Endothelial cell of umbilical vein (primary cell): ENCODE results near the gene ATP5PO. TPM values are rescaled to one million over a fixed set of nuclear protein-coding genes. Genes with fewer than 3 reads are reported as not detected.

Experiments used
- BruUV-seq: library from RNA; stranded (reverse); fragments of 400-500 nt; replicated peaks from 2 replicates; lab custom pipeline; 2021; lab: Mats Ljungman, UMichigan
- CTCF ChIA-PET: fragments of 300-600, 350-600 bp; sonication (Branson Sonifier 250); formaldehyde crosslinking; loops from one replicate; lab custom pipeline; 2021; ENCODE audit warnings: antibody characterized with exemption, inconsistent platforms; lab: Charles Lee
- POLR2A ChIA-PET: fragments of 300-600, 350-600 bp; sonication (Branson Sonifier 250); formaldehyde crosslinking; loops from one replicate; lab custom pipeline; 2021; ENCODE audit warnings: antibody characterized with exemption, inconsistent platforms; lab: Charles Lee
- DNase-seq: peaks from one replicate; pipeline ENCODE4 v3.0.0-alpha.2; 2011; ENCODE audit warnings: low read depth, low spot score
- FAIRE-seq: peaks from 2 replicates; lab custom pipeline; 2011; peaks lifted over from hg19 to GRCh38; lab: Jason Lieb, UNC
- H2AFZ ChIP-seq: 2 replicates; pipeline ENCODE4 v1.6.0; 2012; ENCODE audit warnings: low read depth, low read length, control low read depth, inconsistent platforms
- H3K27ac ChIP-seq: 2 replicates; pipeline ENCODE4 v1.5.1; 2011; ENCODE audit warnings: low read depth, mild to moderate bottlenecking, control low read depth, low read length, moderate library complexity; ENCODE audit not compliant: insufficient read depth
- H3K27me3 ChIP-seq, 2 experiments: 2 replicates each; pipeline versions ENCODE4 v1.6.0 to v1.6.1; 2011; ENCODE audit warnings: low read length in 2 of 2, mixed read lengths in 1 of 2; ENCODE audit not compliant: control insufficient read depth in 2 of 2, insufficient read depth in 2 of 2
- H3K36me3 ChIP-seq, 2 experiments: 2 replicates in 1 of 2; 3 replicates in 1 of 2; pipeline ENCODE4 v1.5.1; 2011; ENCODE audit warnings: low read length in 2 of 2, mild to moderate bottlenecking in 1 of 2, moderate library complexity in 1 of 2; ENCODE audit not compliant: control insufficient read depth in 2 of 2, insufficient read depth in 2 of 2; ENCODE audit errors: extremely low read depth in 1 of 2
- H3K4me1 ChIP-seq: 3 replicates; pipeline ENCODE4 v1.5.1; 2011; ENCODE audit warnings: mild to moderate bottlenecking, low read length; ENCODE audit not compliant: control insufficient read depth, insufficient read depth; ENCODE audit errors: extremely low read depth
- H3K4me2 ChIP-seq: 2 replicates; pipeline ENCODE4 v1.6.1; 2011; ENCODE audit warnings: low read length, control low read depth, mixed read lengths; ENCODE audit not compliant: insufficient read depth
- H3K4me3 ChIP-seq, 3 experiments: fragments of 200-600 bp in 1 of 3; sonication (generic), shearing (Covaris generic) in 1 of 3; replicated peaks in 1 of 3; 2 replicates each; pipeline ENCODE4 v1.5.1; 2011 to 2016; ENCODE audit warnings: control low read depth in 3 of 3, low read length in 3 of 3, mild to moderate bottlenecking in 2 of 3, inconsistent platforms in 1 of 3, low read depth in 1 of 3, moderate library complexity in 1 of 3; ENCODE audit not compliant: insufficient read depth in 1 of 3
- H3K79me2 ChIP-seq: 2 replicates; pipeline ENCODE4 v1.6.0; 2012; ENCODE audit warnings: low read length, inconsistent platforms; ENCODE audit not compliant: control insufficient read depth, insufficient read depth
- H3K9ac ChIP-seq: replicated peaks from 2 replicates; pipeline ENCODE3; 2011; ENCODE audit warnings: low read length, control low read depth; ENCODE audit not compliant: insufficient read depth; ENCODE audit errors: extremely low read depth
- H3K9me1 ChIP-seq: replicated peaks from 3 replicates; pipeline ENCODE4 v1.6.0; 2011; ENCODE audit warnings: mild to moderate bottlenecking, low read length; ENCODE audit not compliant: control insufficient read depth, insufficient read depth; ENCODE audit errors: extremely low read depth
- H3K9me3 ChIP-seq: replicated peaks from 2 replicates; pipeline ENCODE4 v1.5.1; 2012; ENCODE audit warnings: low read length, inconsistent platforms; ENCODE audit not compliant: control insufficient read depth, insufficient read depth
- H4K20me1 ChIP-seq: replicated peaks from 2 replicates; pipeline ENCODE3; 2011; ENCODE audit warnings: mild to moderate bottlenecking, low read length; ENCODE audit not compliant: control insufficient read depth, insufficient read depth; ENCODE audit errors: extremely low read depth
- EZH2 ChIP-seq: IDR thresholded peaks from 2 replicates; pipeline ENCODE4 v1.6.1; 2012; ENCODE audit warnings: borderline replicate concordance, low read depth, mild to moderate bottlenecking, moderate library complexity, low read length, inconsistent platforms; ENCODE audit not compliant: severe bottlenecking
- FOS ChIP-seq: IDR thresholded peaks from 2 replicates; pipeline ENCODE4 v1.6.1; 2011; ENCODE audit warnings: mild to moderate bottlenecking, low read length, moderate library complexity, borderline replicate concordance; ENCODE audit not compliant: insufficient read depth
- GATA2 ChIP-seq: IDR thresholded peaks from 2 replicates; pipeline ENCODE4 v1.7.0; 2011; ENCODE audit warnings: low read depth, mild to moderate bottlenecking, moderate library complexity, mixed read lengths, low read length; ENCODE audit not compliant: insufficient read length, insufficient read depth
- JUN ChIP-seq: IDR thresholded peaks from 2 replicates; pipeline ENCODE4 v1.6.1; 2011; ENCODE audit warnings: borderline replicate concordance, low read depth; ENCODE audit not compliant: insufficient read length, insufficient read depth
- MYC ChIP-seq: IDR thresholded peaks from one replicate; pipeline ENCODE4 v1.6.1; 2011; ENCODE audit warnings: mild to moderate bottlenecking, low read depth, low read length
- POLR2A ChIP-seq: IDR thresholded peaks from 2 replicates; pipeline ENCODE4 v1.6.1; 2012; ENCODE audit warnings: low read depth, mild to moderate bottlenecking, control low read depth, low read length
- POLR2AphosphoS5 ChIP-seq: IDR thresholded peaks from 2 replicates; pipeline ENCODE4 v1.6.1; 2012; ENCODE audit warnings: low read depth, mild to moderate bottlenecking, control low read depth, low read length, moderate library complexity; ENCODE audit not compliant: insufficient read depth
- dilution Hi-C: fragments of 300-500 bp; cut with MboI; formaldehyde crosslinking; loops from one replicate; pipeline ENCODE4 v1.15.0; 2019; ENCODE audit warnings: low sequenced_read_pairs; ENCODE audit not compliant: extremely low pct_ligation_motif_present
- intact Hi-C: fragments of 100-400 bp; cut with micrococcal nuclease; formaldehyde crosslinking; loops from one replicate; pipeline ENCODE4 v1.10.0; 2022
- polyA plus RNA-seq, 4 experiments: library from polyadenylated mRNA; depleted of rRNA in 3 of 4; stranded (reverse) in 3 of 4; unstranded in 1 of 4; fragments of >200 nt; gene quantifications; 2 replicates each; pipeline versions ENCODE4 v1.2.1 to v1.2.3, GENCODE V29; 2011 to 2012; ENCODE audit warnings: missing spikeins in 1 of 4
- total RNA-seq: library from RNA; stranded (reverse); gene quantifications from 2 replicates; pipeline ENCODE4 v1.2.3, GENCODE V29; 2021
- TF ChIP-seq, protein P1 (sequence below): IDR thresholded peaks from 2 replicates; pipeline ENCODE4 v1.6.1; 2011; ENCODE audit not compliant: insufficient read depth, insufficient read length
- TF ChIP-seq, protein P2 (sequence below), 2 donors: IDR thresholded peaks; 1 replicate in 1 of 2; 2 replicates in 1 of 2; pipeline ENCODE4 v1.5.1; 2011; ENCODE audit warnings: low read length in 2 of 2, mild to moderate bottlenecking in 2 of 2, moderate library complexity in 2 of 2, control low read depth in 1 of 2, inconsistent platforms in 1 of 2, low read depth in 1 of 2; ENCODE audit not compliant: insufficient read depth in 1 of 2; ENCODE audit errors: extremely low read depth in 1 of 2

The ATP5PO gene
- total and polyA plus RNA-seq, 2 donors (not counting 3 experiments of a cell fraction or from before 2014, with no cell fraction given) = 187 to 207 TPM

DNA sequence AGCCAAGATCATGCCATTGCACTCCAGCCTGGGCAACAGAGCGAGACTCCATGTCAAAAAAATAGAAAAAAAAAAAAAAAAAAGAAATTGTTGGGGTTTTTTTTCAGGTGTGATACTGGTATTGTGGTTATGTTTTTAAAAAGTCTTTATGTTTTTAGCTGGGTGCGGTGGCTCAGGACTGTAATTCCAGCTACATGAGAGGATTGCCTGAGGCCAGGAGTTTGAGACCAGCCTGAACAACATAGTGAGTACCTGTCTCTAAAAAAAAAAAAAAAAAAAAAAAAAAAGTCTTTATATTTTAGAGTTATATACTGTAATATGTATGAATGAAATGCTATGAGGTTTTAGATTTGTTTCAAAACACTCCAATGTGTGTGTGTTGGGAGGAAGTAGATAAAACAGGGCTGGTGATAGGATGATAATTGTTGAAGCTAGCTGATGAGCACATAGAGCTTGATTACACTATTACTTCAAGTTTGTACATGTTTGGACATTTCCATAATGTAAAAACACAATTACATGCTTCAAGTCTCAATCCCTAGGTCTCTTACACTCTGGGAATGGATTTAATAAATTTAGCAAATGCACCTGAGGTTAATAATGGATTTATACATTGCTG is 30.2 kb upstream of the ATP5PO start:
- dilution Hi-C loops (no loop called here), intact Hi-C loops (no loop called here)
- Histone ChIP-seq H3K9ac (no peak overlapping the region), H3K36me3 (no peaks in the 10 kb centered on the region), H3K27ac (no peak overlapping the region), H4K20me1 (no peaks in the 10 kb centered on the region), H3K9me1 (no peaks in the 10 kb centered on the region), H2AFZ (no peak overlapping the region), H3K79me2 (no peaks in the 10 kb centered on the region), H3K4me3 (no peak overlapping the region), H3K27me3 (no peaks in the 10 kb centered on the region), H3K9me3 (no peaks in the 10 kb centered on the region), H3K4me1 (peaks cover 19% of the 10 kb centered on the region), H3K4me2 (no peak overlapping the region)
- no TSS peak for BruUV-seq
- CTCF ChIA-PET = interaction anchor here (1.6 kb wide), 1 partner anchor 22 kb away, joined by 5 read pairs; no protein-coding TSS in a partner anchor
- TF ChIP-seq POLR2A (no peak), FOS (no peak), EZH2 (no peak), MYC (no peak), POLR2AphosphoS5 (no peak)
- POLR2A ChIA-PET = interaction anchor here (0.6 kb wide), 1 partner anchor 41 kb away, joined by 3 read pairs; no protein-coding TSS in a partner anchor
- peak; percentile 48 for FAIRE-seq
- no peak for DNase-seq

DNA sequence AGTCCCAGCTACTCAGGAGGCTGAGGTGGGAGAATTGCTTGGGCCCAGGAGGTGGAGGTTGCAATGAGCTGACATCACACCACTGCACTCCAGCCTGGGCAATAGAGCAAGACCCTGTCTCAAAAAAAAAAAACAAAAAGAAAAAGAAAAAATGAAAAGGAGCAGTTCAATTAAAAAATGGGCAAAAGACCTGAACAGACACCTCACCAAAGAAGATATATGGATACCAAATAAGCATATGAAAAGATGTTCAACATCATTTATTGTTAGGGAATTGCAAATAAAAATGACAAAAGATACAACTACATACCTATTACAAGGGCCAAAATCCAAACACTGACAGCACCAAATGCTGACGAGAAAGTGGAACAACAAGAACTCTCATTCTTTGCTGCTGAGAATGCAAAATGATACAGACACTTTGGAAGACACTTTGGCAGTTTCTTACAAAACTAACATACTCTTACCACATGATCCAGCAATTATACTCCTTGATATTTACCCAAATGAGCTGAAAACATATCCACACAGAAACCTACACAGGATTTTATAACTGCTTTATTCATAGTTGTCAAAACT is 28.7 kb upstream of the ATP5PO start:
- H3K4me3 ChIP-seq = no peak overlapping the region
- intact Hi-C loops = no loop called here
- H4K20me1 ChIP-seq = no peaks in the 10 kb centered on the region
- no peaks in the 10 kb centered on the region for H3K79me2 ChIP-seq
- no peaks in the 10 kb centered on the region for H3K27me3 ChIP-seq
- no peak overlapping the region for H2AFZ ChIP-seq
- no peaks in the 10 kb centered on the region for H3K9me3 ChIP-seq
- H3K4me2 ChIP-seq = no peak overlapping the region
- H3K27ac ChIP-seq = no peak overlapping the region
- H3K4me1 ChIP-seq = peaks cover 19% of the 10 kb centered on the region
- POLR2A ChIA-PET = no interaction called here
- DNase-seq (no peak), FAIRE-seq (no peak)
- no TSS peak for BruUV-seq
- no peaks in the 10 kb centered on the region for H3K9me1 ChIP-seq
- dilution Hi-C loops = no loop called here
- TF ChIP-seq POLR2AphosphoS5 (no peak), GATA2 (no peak), POLR2A (no peak), FOS (no peak), JUN (no peak), MYC (no peak), EZH2 (no peak)
- TF ChIP-seq, protein P1, sequence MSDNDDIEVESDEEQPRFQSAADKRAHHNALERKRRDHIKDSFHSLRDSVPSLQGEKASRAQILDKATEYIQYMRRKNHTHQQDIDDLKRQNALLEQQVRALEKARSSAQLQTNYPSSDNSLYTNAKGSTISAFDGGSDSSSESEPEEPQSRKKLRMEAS = no peak
- TF ChIP-seq, protein P2, sequence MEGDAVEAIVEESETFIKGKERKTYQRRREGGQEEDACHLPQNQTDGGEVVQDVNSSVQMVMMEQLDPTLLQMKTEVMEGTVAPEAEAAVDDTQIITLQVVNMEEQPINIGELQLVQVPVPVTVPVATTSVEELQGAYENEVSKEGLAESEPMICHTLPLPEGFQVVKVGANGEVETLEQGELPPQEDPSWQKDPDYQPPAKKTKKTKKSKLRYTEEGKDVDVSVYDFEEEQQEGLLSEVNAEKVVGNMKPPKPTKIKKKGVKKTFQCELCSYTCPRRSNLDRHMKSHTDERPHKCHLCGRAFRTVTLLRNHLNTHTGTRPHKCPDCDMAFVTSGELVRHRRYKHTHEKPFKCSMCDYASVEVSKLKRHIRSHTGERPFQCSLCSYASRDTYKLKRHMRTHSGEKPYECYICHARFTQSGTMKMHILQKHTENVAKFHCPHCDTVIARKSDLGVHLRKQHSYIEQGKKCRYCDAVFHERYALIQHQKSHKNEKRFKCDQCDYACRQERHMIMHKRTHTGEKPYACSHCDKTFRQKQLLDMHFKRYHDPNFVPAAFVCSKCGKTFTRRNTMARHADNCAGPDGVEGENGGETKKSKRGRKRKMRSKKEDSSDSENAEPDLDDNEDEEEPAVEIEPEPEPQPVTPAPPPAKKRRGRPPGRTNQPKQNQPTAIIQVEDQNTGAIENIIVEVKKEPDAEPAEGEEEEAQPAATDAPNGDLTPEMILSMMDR (IDR thresholded peaks at IDR 0.05; ENCODE audit: extremely low read depth in 1 of 2, insufficient read depth in 1 of 2, low read depth in 1 of 2, low read length in 2 of 2) = no peak
- no peaks in the 10 kb centered on the region for H3K36me3 ChIP-seq
- H3K9ac ChIP-seq = no peak overlapping the region
- CTCF ChIA-PET = interaction anchor here (1.7 to 4.1 kb wide), 2 partner anchors 13 to 20 kb away, joined by 5 to 15 read pairs; no protein-coding TSS in a partner anchor
